ENCODE data around the gene FALEC. TPM values are rescaled to one million over a fixed set of nuclear protein-coding genes. Genes with fewer than 3 reads are reported as not detected.

The FALEC gene
- total and polyA plus RNA-seq, 9 of the 15 experiments (the other 6 are each of a cell fraction or from before 2014, with no cell fraction given), result 0.15 to 1.8 (median 0.53) TPM; not detected in 5

DNA sequence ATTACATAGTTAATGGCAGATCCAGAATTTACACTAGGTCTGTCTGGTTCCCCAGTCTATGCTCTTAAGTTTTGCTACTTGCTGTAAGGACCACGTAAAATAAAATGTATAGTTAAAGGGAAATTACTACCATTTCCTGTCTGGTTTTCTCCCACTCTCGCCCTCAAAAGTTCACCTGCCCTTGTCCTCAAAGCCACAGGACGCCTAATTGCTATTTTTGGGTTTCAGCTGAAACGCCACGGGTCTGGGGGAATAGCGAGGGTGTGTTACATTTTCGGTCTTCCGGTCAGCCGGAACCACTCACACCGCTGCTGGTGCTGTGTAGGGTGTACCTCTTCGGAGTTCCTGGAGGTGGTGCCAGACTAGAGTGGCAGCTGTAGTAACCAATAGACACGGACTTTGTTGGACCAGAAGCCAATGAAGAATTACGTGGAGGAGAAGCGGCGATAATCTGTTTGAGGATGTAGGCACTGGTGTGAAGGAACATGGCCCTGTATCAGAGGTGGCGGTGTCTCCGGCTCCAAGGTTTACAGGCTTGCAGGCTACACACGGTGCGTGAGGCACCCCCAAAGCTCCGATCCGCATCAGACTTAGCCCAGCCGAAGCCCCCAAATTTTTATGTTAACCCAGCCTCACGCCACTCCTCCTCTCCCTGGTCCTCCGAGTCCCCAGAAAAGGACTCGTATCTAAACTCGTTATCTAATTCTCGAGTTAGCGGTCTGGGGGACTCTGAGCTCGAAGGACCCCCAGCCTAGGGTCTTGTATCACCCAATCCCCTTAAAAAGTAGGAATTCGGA lies 28.4 kb upstream of the FALEC start, which contains the start of gene TARS2 (continued):
- TF ChIP-seq TEAD1 (CRISPR knock-in tag; IDR thresholded peaks at IDR 0.05) (peak; percentile 36 to 66; a peak in 3 of 4 replicates), FOXK1 (CRISPR knock-in tag; IDR thresholded peaks at IDR 0.05; ENCODE audit: borderline replicate concordance) (no peak), FOSL1 (tag; conservative IDR thresholded peaks at IDR 0.05) (peak; percentile 60), KLF13 (tag; IDR thresholded peaks at IDR 0.05; ENCODE audit: borderline replicate concordance, low read depth) (no peak), WHSC1 (IDR thresholded peaks at IDR 0.05; ENCODE audit: low read length) (no peak), SAFB (IDR thresholded peaks at IDR 0.05; ENCODE audit: borderline replicate concordance, low read depth, low read length) (no peak), GABPA (tag; conservative IDR thresholded peaks at IDR 0.05; ENCODE audit: low read depth) (peak; percentile 98), ZBTB8A (IDR thresholded peaks at IDR 0.05; ENCODE audit: partially characterized antibody) (no peak), ZBTB1 (CRISPR knock-in tag; IDR thresholded peaks at IDR 0.05; ENCODE audit: borderline replicate concordance, low read depth) (no peak), CHD4 (IDR thresholded peaks at IDR 0.05; ENCODE audit: insufficient read depth, insufficient replicate concordance, low read depth, low read length, poor library complexity, severe bottlenecking) (no peak), HDAC2 (IDR thresholded peaks at IDR 0.05) (peak; percentile 91), ZNF551 (CRISPR knock-in tag; IDR thresholded peaks at IDR 0.05) (no peak)
- TF ChIP-seq, protein P1, sequence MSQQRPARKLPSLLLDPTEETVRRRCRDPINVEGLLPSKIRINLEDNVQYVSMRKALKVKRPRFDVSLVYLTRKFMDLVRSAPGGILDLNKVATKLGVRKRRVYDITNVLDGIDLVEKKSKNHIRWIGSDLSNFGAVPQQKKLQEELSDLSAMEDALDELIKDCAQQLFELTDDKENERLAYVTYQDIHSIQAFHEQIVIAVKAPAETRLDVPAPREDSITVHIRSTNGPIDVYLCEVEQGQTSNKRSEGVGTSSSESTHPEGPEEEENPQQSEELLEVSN (IDR thresholded peaks at IDR 0.05; ENCODE audit: borderline replicate concordance in 1 of 2, extremely low read depth in 1 of 2, insufficient read depth in 1 of 2, insufficient read length in 1 of 2, low read depth in 1 of 2, low read length in 1 of 2, poor library complexity in 1 of 2, severe bottlenecking in 1 of 2), result peak in 1 of 2 experiments; percentile 60
- TF ChIP-seq, protein P2, sequence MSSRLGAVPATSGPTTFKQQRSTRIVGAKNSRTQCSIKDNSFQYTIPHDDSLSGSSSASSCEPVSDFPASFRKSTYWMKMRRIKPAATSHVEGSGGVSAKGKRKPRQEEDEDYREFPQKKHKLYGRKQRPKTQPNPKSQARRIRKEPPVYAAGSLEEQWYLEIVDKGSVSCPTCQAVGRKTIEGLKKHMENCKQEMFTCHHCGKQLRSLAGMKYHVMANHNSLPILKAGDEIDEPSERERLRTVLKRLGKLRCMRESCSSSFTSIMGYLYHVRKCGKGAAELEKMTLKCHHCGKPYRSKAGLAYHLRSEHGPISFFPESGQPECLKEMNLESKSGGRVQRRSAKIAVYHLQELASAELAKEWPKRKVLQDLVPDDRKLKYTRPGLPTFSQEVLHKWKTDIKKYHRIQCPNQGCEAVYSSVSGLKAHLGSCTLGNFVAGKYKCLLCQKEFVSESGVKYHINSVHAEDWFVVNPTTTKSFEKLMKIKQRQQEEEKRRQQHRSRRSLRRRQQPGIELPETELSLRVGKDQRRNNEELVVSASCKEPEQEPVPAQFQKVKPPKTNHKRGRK (tag; IDR thresholded peaks at IDR 0.05), result no peak
- TF ChIP-seq, protein P3, sequence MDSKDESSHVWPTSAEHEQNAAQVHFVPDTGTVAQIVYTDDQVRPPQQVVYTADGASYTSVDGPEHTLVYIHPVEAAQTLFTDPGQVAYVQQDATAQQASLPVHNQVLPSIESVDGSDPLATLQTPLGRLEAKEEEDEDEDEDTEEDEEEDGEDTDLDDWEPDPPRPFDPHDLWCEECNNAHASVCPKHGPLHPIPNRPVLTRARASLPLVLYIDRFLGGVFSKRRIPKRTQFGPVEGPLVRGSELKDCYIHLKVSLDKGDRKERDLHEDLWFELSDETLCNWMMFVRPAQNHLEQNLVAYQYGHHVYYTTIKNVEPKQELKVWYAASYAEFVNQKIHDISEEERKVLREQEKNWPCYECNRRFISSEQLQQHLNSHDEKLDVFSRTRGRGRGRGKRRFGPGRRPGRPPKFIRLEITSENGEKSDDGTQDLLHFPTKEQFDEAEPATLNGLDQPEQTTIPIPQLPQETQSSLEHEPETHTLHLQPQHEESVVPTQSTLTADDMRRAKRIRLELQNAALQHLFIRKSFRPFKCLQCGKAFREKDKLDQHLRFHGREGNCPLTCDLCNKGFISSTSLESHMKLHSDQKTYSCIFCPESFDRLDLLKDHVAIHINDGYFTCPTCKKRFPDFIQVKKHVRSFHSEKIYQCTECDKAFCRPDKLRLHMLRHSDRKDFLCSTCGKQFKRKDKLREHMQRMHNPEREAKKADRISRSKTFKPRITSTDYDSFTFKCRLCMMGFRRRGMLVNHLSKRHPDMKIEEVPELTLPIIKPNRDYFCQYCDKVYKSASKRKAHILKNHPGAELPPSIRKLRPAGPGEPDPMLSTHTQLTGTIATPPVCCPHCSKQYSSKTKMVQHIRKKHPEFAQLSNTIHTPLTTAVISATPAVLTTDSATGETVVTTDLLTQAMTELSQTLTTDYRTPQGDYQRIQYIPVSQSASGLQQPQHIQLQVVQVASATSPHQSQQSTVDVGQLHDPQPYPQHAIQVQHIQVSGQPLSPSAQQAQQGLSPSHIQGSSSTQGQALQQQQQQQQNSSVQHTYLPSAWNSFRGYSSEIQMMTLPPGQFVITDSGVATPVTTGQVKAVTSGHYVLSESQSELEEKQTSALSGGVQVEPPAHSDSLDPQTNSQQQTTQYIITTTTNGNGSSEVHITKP (IDR thresholded peaks at IDR 0.05; ENCODE audit: partially characterized antibody), result peak; percentile 74
- TF ChIP-seq, protein P4, sequence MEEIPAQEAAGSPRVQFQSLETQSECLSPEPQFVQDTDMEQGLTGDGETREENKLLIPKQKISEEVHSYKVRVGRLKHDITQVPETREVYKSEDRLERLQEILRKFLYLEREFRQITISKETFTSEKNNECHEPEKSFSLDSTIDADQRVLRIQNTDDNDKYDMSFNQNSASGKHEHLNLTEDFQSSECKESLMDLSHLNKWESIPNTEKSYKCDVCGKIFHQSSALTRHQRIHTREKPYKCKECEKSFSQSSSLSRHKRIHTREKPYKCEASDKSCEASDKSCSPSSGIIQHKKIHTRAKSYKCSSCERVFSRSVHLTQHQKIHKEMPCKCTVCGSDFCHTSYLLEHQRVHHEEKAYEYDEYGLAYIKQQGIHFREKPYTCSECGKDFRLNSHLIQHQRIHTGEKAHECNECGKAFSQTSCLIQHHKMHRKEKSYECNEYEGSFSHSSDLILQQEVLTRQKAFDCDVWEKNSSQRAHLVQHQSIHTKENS (CRISPR knock-in tag; IDR thresholded peaks at IDR 0.05), result no peak

Measured in K562 (cell line).